ENCODE results near the gene CPVL. TPM values are rescaled to one million over a fixed set of nuclear protein-coding genes. Genes with fewer than 3 reads are reported as not detected.

The CPVL gene
- total and polyA plus RNA-seq, 8 donors, result 1.6 to 25.6 (median 2.9) TPM

GRCh38 chr7:28993371-28993770 lies 153.0 kb downstream of the CPVL start:
- Histone ChIP-seq H3K27ac (no peak overlapping the region), H3K4me1 (peaks cover 3 to 6% (median 3%) of the 10 kb centered on the region in 3 donors), H3K9me3 (no peaks in the 10 kb centered on the region), H3K36me3 (no peaks in the 10 kb centered on the region), H3K27me3 (no peaks in the 10 kb centered on the region), H3K4me3 (no peak overlapping the region)
- DNase-seq, result no peak
- intact Hi-C loops (cut with DNase I), result no loop called here
- TF ChIP-seq, protein P1, sequence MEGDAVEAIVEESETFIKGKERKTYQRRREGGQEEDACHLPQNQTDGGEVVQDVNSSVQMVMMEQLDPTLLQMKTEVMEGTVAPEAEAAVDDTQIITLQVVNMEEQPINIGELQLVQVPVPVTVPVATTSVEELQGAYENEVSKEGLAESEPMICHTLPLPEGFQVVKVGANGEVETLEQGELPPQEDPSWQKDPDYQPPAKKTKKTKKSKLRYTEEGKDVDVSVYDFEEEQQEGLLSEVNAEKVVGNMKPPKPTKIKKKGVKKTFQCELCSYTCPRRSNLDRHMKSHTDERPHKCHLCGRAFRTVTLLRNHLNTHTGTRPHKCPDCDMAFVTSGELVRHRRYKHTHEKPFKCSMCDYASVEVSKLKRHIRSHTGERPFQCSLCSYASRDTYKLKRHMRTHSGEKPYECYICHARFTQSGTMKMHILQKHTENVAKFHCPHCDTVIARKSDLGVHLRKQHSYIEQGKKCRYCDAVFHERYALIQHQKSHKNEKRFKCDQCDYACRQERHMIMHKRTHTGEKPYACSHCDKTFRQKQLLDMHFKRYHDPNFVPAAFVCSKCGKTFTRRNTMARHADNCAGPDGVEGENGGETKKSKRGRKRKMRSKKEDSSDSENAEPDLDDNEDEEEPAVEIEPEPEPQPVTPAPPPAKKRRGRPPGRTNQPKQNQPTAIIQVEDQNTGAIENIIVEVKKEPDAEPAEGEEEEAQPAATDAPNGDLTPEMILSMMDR (IDR thresholded peaks at IDR 0.05), result no peak
- 81 to 84% methylated on average over 4 of the region's 4 CpGs for WGBS, 2 donors
- FAIRE-seq, result no peak
- no peak for ATAC-seq

DNA sequence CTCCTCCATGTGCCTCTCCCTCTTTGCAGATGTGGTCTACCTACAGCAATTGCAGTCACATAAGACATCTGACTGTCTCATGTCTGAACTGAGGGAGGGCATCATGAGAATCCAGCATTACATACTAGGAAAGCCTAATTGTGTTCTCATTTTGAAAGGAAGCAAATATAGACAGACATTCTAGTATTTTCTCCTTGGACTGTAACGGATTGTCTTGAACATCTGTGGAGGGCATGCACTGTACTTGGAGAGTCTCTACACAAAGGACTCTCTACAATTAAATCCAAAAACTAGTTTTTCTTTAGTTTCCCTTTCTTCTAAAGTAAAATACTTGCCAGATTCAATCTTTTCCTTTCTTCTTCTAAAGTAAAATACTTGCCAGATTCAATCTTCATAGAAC lies 153.5 kb downstream of the CPVL start:
- TF ChIP-seq, protein P1 (IDR thresholded peaks at IDR 0.05), result no peak
- DNase-seq (no peak), FAIRE-seq (no peak), ATAC-seq (no peak)
- Histone ChIP-seq H3K4me3 (no peak overlapping the region), H3K9me3 (no peaks in the 10 kb centered on the region), H3K36me3 (no peaks in the 10 kb centered on the region), H3K27me3 (no peaks in the 10 kb centered on the region), H3K4me1 (peaks cover 0 to under 1% (median 0%) of the 10 kb centered on the region in 3 donors), H3K27ac (no peak overlapping the region)
- WGBS, 2 donors, result 65 to 87% methylated on average over 1 of the region's 1 CpG
- intact Hi-C loops (cut with DNase I), result no loop called here

DNA sequence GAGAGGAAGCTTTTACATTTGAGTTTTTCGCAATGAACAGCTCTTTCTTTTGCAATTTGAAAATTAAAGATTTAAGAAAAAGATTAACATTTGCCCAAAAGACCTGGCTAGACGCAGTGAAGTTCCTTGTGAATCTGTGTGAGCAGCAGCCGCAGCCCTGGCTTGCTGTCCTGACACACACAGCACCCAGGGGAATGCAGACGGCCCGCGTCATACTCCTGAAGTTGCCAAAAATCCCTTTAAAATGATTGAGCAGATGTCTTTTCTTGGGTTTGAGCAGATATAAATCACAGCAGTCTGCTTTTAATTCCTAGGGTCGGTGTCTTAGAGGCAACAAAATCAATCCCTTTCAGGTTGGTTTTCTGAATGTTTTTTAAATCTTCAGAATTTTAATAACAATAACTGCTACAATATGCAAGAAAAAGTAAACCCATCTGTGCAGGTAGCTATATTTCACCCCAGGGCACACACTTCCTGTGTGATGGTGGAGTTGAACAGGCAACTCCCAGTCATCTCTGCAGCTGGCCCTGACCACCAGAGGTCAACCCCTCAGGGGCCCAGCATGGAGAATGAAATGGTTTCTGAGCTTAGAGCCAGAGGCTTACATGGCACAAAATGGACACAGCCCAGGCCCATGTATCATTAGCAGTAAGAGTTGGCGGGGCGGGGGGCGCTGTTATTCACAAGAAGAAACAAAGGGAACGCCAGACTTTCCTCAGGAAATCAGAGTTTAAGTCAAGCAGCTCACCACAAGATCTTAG lies 156.0 kb downstream of the CPVL start:
- TF ChIP-seq, protein P1 (IDR thresholded peaks at IDR 0.05), result no peak
- no peaks in the 10 kb centered on the region for H3K36me3 ChIP-seq
- DNase-seq, result no peak
- FAIRE-seq, result no peak
- intact Hi-C loops (cut with DNase I), result no loop called here
- WGBS, 2 donors, result 85 to 90% methylated on average over 11 of the region's 11 CpGs
- ATAC-seq, result no peak
- no peak overlapping the region for H3K4me3 ChIP-seq
- H3K9me3 ChIP-seq, result no peaks in the 10 kb centered on the region
- no peaks in the 10 kb centered on the region for H3K4me1 ChIP-seq
- no peak overlapping the region for H3K27ac ChIP-seq
- H3K27me3 ChIP-seq, result no peaks in the 10 kb centered on the region

- DNase-seq (no peak), FAIRE-seq (no peak), ATAC-seq (no peak)
- Histone ChIP-seq H3K27ac (no peak overlapping the region), H3K4me3 (no peak overlapping the region), H3K27me3 (no peaks in the 10 kb centered on the region), H3K4me1 (no peaks in the 10 kb centered on the region), H3K9me3 (no peaks in the 10 kb centered on the region), H3K36me3 (no peaks in the 10 kb centered on the region)
- 77 to 84% methylated on average over 6 of the region's 6 CpGs for WGBS, 2 donors
- TF ChIP-seq, protein P1 (IDR thresholded peaks at IDR 0.05), result no peak
- intact Hi-C loops (cut with DNase I), result no loop called here
These were observed 156.9 kb downstream of the CPVL start for GRCh38 chr7:28989211-28989980.

DNA sequence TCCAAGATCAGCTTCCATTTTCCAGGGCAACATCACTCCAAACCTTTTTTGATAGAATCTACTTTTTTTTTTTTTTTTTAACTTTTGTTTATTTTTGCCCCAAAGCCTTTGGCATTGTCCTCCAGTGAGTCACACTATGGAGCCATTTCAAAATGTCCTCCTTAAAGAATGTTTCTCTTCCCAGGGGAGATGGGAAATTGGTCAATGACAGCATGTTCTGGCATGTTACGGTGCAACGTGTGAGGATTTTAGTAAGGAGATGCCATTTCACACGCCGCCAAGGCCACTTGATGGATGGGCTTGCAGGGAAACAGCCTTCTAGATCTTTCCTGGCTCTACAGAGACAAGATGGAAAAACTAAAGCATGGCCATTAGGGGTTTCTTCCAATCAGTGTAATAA lies 157.5 kb downstream of the CPVL start:
- TF ChIP-seq, protein P1 (IDR thresholded peaks at IDR 0.05), result no peak
- H3K27me3 ChIP-seq, result no peaks in the 10 kb centered on the region
- H3K4me1 ChIP-seq, result no peaks in the 10 kb centered on the region
- intact Hi-C loops (cut with DNase I), result no loop called here
- ATAC-seq, result peak in 1 of 4 donors; percentile 24
- no peak for FAIRE-seq
- DNase-seq, result no peak
- H3K27ac ChIP-seq, result no peak overlapping the region
- H3K9me3 ChIP-seq, result no peaks in the 10 kb centered on the region
- WGBS, 2 donors, result 89 to 93% methylated on average over 4 of the region's 4 CpGs
- no peak overlapping the region for H3K4me3 ChIP-seq
- no peaks in the 10 kb centered on the region for H3K36me3 ChIP-seq
